ENCODE measurements around the gene KCNMA1. TPM values are rescaled to one million over a fixed set of nuclear protein-coding genes. Genes with fewer than 3 reads are reported as not detected.

The KCNMA1 gene
- total and polyA plus RNA-seq, 9 of the 15 experiments (the other 6 are each of a cell fraction or from before 2014, with no cell fraction given) = 0.01 to 0.95 (median 0.15) TPM; not detected in 4

- no TSS peak for BruUV-seq (replicated peaks)
Observed at GRCh38 chr10:77680811-77681210, 43.2 kb upstream of the KCNMA1 start.

More at GRCh38 chr10:77680811-77681210, 43.2 kb upstream of the KCNMA1 start:
- Histone ChIP-seq H3K4me2 (ENCODE audit: insufficient read depth, low read length) (no peak overlapping the region), H3K9me3 (replicated peaks; ENCODE audit: control insufficient read depth, insufficient read depth, low read depth, low read length) (no peaks in the 10 kb centered on the region), H3K9me1 (ENCODE audit: control insufficient read depth, insufficient read depth, low read length) (no peaks in the 10 kb centered on the region), H3K27me3 (ENCODE audit: control insufficient read depth in 2 of 2, insufficient read depth in 2 of 2, low read length in 2 of 2) (peaks cover 2 to 10% of the 10 kb centered on the region in 2 experiments), H3K27ac (ENCODE audit: extremely low read depth, low read depth, low read length) (no peak overlapping the region), H3K4me3 (no peak overlapping the region), H3K36me3 (ENCODE audit: control insufficient read depth, insufficient read depth, low read length) (no peaks in the 10 kb centered on the region), H2AFZ (ENCODE audit: low read depth, low read length) (no peak overlapping the region), H3K4me1 (replicated peaks in 1 of 2; ENCODE audit: control insufficient read depth in 2 of 2, insufficient read depth in 2 of 2, low read length in 2 of 2) (no peaks in the 10 kb centered on the region), H3K9ac (ENCODE audit: insufficient read depth in 1 of 2, low read depth in 2 of 2, low read length in 2 of 2) (no peak overlapping the region), H4K20me1 (replicated peaks; ENCODE audit: control insufficient read depth, insufficient read depth, low read length) (no peaks in the 10 kb centered on the region), H3K79me2 (ENCODE audit: control insufficient read depth, insufficient read depth, low read length) (no peaks in the 10 kb centered on the region)
- TF ChIP-seq HMBOX1 (IDR thresholded peaks at IDR 0.05) (no peak), FOSL1 (tag; conservative IDR thresholded peaks at IDR 0.05) (no peak), HDAC3 (IDR thresholded peaks at IDR 0.05; ENCODE audit: borderline replicate concordance, partially characterized antibody) (no peak), ZNF24 (IDR thresholded peaks at IDR 0.05) (no peak), ASH1L (IDR thresholded peaks at IDR 0.05; ENCODE audit: borderline replicate concordance, low read depth, partially characterized antibody) (no peak), NCOA4 (IDR thresholded peaks at IDR 0.05; ENCODE audit: partially characterized antibody) (no peak), HDAC1 (IDR thresholded peaks at IDR 0.05) (no peak), HMG20A (CRISPR knock-in tag; conservative IDR thresholded peaks at IDR 0.05) (no peak), SNAPC5 (CRISPR knock-in tag; IDR thresholded peaks at IDR 0.05) (no peak), ZBTB9 (CRISPR knock-in tag; IDR thresholded peaks at IDR 0.05) (no peak)
- ChIA-PET POLR2A (interaction anchor here (1.3 to 1.5 kb wide), 2 partner anchors 9 to 12 kb away, joined by 3 read pairs; no protein-coding TSS in a partner anchor), CTCF (ENCODE audit: low intra/inter-chr PET ratio) (no interaction called here)
- in situ Hi-C loops (cut with MboI) (no loop called here), intact Hi-C loops (cut with micrococcal nuclease) (no loop called here)
- DNase-seq (ENCODE audit: extremely low read depth in 1 of 4, low spot score in 3 of 4) = no peak
- 2% methylated on average over 8 of the region's 8 CpGs for WGBS (ENCODE audit: insufficient coverage, low coverage, missing lambda C conversion rate)
- ATAC-seq = no peak
- no peak for FAIRE-seq
